Neuronal stem cell (in vitro differentiated cells): Measurements from ENCODE around the gene ALKBH3.

ENCODE experiments used
- DNase-seq: peaks from one replicate; pipeline ENCODE4 v3.0.0-alpha.2; 2013; ENCODE audit warnings: low spot score
- H2AFZ ChIP-seq: one replicate; pipeline ENCODE4 v1.6.1; 2013; ENCODE audit warnings: mild to moderate bottlenecking, low read length, inconsistent platforms
- H2AK5ac ChIP-seq: 2 replicates; pipeline ENCODE4 v1.6.1; 2013; ENCODE audit warnings: low read depth, mild to moderate bottlenecking, inconsistent platforms, low read length, moderate library complexity, mixed read lengths
- H2BK120ac ChIP-seq: 2 replicates; pipeline ENCODE4 v1.6.1; 2013; ENCODE audit warnings: low read depth, mild to moderate bottlenecking, inconsistent platforms, low read length, moderate library complexity, mixed read lengths
- H2BK12ac ChIP-seq: one replicate; pipeline ENCODE4 v1.6.1; 2013; ENCODE audit warnings: low read length, inconsistent platforms
- H2BK15ac ChIP-seq: 2 replicates; pipeline ENCODE4 v1.6.1; 2013; ENCODE audit warnings: mild to moderate bottlenecking, low read length, inconsistent platforms, mixed read lengths
- H2BK5ac ChIP-seq: one replicate; pipeline ENCODE4 v1.6.1; 2013; ENCODE audit warnings: inconsistent platforms, mild to moderate bottlenecking, low read length, moderate library complexity
- H3K14ac ChIP-seq: one replicate; pipeline ENCODE4 v1.6.1; 2013; ENCODE audit warnings: low read length, inconsistent platforms
- H3K18ac ChIP-seq: 2 replicates; pipeline ENCODE4 v1.6.1; 2013; ENCODE audit warnings: low read length, inconsistent platforms
- H3K23ac ChIP-seq: 2 replicates; pipeline ENCODE4 v1.6.1; 2013; ENCODE audit warnings: low read depth, mild to moderate bottlenecking, mixed read lengths, low read length, inconsistent platforms; ENCODE audit not compliant: poor library complexity
- H3K27ac ChIP-seq: replicated peaks from 3 replicates; pipeline ENCODE4 v1.5.1; 2013; ENCODE audit warnings: low read length, inconsistent platforms
- H3K27me3 ChIP-seq, 3 experiments: 2 replicates each; pipeline ENCODE4 v1.6.1; 2013; ENCODE audit warnings: low read length in 3 of 3, mild to moderate bottlenecking in 2 of 3, inconsistent platforms in 1 of 3, low read depth in 1 of 3, mixed read lengths in 1 of 3, moderate library complexity in 1 of 3; ENCODE audit not compliant: control insufficient read depth in 3 of 3, insufficient read depth in 3 of 3
- H3K36me3 ChIP-seq, 2 donors: replicated peaks in 1 of 2; 2 replicates each; pipeline ENCODE4 v1.6.1; 2013; ENCODE audit warnings: low read length in 2 of 2; ENCODE audit not compliant: control insufficient read depth in 2 of 2, insufficient read depth in 2 of 2
- H3K4ac ChIP-seq: 2 replicates; pipeline ENCODE4 v1.6.1; 2013; ENCODE audit warnings: inconsistent platforms, mild to moderate bottlenecking, low read length, moderate library complexity
- H3K4me1 ChIP-seq, 2 donors: 1 replicate in 1 of 2; 2 replicates in 1 of 2; pipeline ENCODE4 v1.6.1; 2013; ENCODE audit warnings: low read length in 2 of 2, low read depth in 1 of 2; ENCODE audit not compliant: control insufficient read depth in 2 of 2, insufficient read depth in 1 of 2
- H3K4me2 ChIP-seq: one replicate; pipeline ENCODE4 v1.6.1; 2013; ENCODE audit warnings: mild to moderate bottlenecking, low read length, inconsistent platforms; ENCODE audit not compliant: insufficient read depth, poor library complexity, severe bottlenecking
- H3K4me3 ChIP-seq, 2 donors: 2 replicates each; pipeline ENCODE4 v1.5.1; 2013; ENCODE audit warnings: low read length in 2 of 2, mild to moderate bottlenecking in 2 of 2, inconsistent platforms in 1 of 2, moderate library complexity in 1 of 2
- H3K79me1 ChIP-seq: one replicate; pipeline ENCODE4 v1.6.1; 2013; ENCODE audit warnings: low read depth, mild to moderate bottlenecking, inconsistent platforms, low read length, moderate library complexity
- H3K9ac ChIP-seq: one replicate; pipeline ENCODE4 v1.6.1; 2013; ENCODE audit warnings: mild to moderate bottlenecking, low read depth, low read length, inconsistent platforms; ENCODE audit not compliant: poor library complexity
- H3K9me3 ChIP-seq, 2 donors: replicated peaks in 1 of 2; 2 replicates each; pipeline versions ENCODE3 to v1.6.1; 2013; ENCODE audit warnings: low read length in 2 of 2, mild to moderate bottlenecking in 2 of 2, inconsistent platforms in 1 of 2, low read depth in 1 of 2, mixed read lengths in 1 of 2, moderate library complexity in 1 of 2; ENCODE audit not compliant: control insufficient read depth in 2 of 2, insufficient read depth in 1 of 2
- H4K8ac ChIP-seq: one replicate; pipeline ENCODE4 v1.6.1; 2013; ENCODE audit warnings: low read depth, mild to moderate bottlenecking, inconsistent platforms, low read length, moderate library complexity
- H4K91ac ChIP-seq: one replicate; pipeline ENCODE4 v1.6.1; 2013; ENCODE audit warnings: low read length, low read depth, mild to moderate bottlenecking, inconsistent platforms; ENCODE audit not compliant: poor library complexity
- WGBS, 2 donors: extraction: QIAGEN DNeasy Blood & Tissue Kit; methylation state at CpG; one replicate each; pipeline ENCODE4 v1.1.7; 2013; ENCODE audit warnings: missing lambda C conversion rate in 2 of 2, mixed read lengths in 1 of 2; ENCODE audit not compliant: insufficient read length in 2 of 2, insufficient replicate concordance in 1 of 2; ENCODE audit errors: extremely low coverage in 2 of 2; 5-methylcytosine and 5-hydroxymethylcytosine counted together

The ALKBH3 gene

DNA sequence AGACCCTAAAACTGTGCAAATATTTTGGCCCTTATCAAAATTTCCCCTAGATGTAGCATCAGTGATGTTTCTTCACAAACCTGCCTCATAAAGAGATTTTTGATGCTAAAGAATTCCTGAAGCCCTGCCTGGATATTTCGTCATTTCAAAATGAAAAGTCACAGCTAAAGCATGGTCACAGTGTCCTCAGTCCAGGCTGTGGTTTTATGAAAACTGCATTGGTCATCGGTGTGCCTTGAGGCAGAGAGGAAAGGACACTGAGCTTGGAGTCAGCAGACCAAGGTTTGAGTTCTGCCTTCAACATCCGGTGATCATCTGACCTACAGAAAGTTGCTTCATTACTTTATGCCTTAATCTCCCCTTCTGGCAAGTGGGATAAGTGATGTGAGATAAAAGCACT, 34.8 kb upstream of the ALKBH3 start:
- no peak overlapping the region for H4K8ac ChIP-seq
- H3K4me1 ChIP-seq, result no peaks in the 10 kb centered on the region
- no CpG with 5 or more reads among the region's 3 CpGs for WGBS, 2 donors
- H3K23ac ChIP-seq, result no peak overlapping the region
- no peak overlapping the region for H2AFZ ChIP-seq
- no peak overlapping the region for H2BK12ac ChIP-seq
- no peak overlapping the region for H3K4ac ChIP-seq
- no peak overlapping the region for H3K18ac ChIP-seq
- H3K14ac ChIP-seq, result no peak overlapping the region
- H3K4me3 ChIP-seq, result no peak overlapping the region
- H3K9me3 ChIP-seq, result no peaks in the 10 kb centered on the region
- no peak overlapping the region for H3K9ac ChIP-seq
- H2AK5ac ChIP-seq, result no peak overlapping the region
- no peak overlapping the region for H4K91ac ChIP-seq
- H2BK120ac ChIP-seq, result no peak overlapping the region
- H2BK15ac ChIP-seq, result no peak overlapping the region
- no peaks in the 10 kb centered on the region for H3K27me3 ChIP-seq
- DNase-seq, result no peak
- no peak overlapping the region for H3K4me2 ChIP-seq
- H3K79me1 ChIP-seq, result no peaks in the 10 kb centered on the region
- H3K36me3 ChIP-seq, result peaks cover 4 to 20% of the 10 kb centered on the region in 2 donors
- no peak overlapping the region for H2BK5ac ChIP-seq
- no peak overlapping the region for H3K27ac ChIP-seq

DNA sequence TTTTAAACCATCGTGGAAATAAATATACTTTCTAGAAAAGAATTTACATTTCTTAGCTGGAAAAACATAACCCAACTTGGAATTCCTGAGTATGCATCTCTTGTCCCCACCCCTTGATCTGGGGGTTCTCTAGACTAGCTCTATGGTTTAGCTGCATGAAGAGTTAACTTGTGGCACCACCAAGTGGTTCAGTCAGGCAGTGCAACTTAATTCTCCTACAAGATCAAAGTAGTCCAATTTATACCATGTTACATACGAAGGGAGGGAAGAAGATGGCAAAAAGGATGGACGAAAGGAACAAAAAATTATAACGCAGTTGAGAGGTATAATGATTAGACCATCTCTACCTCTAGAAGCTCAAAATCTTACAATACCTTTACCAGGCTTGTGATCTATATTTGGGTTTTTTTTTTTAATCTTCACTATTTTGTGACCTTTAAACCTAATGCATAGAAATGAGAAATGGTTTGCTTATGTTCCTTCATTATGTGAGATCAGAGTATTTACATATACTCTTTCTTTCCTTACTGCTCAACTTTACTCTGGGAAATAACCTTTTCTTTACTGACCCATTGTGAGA, 28.5 kb upstream of the ALKBH3 start:
- Histone ChIP-seq H3K4me3 (no peak overlapping the region), H3K14ac (no peak overlapping the region), H3K9me3 (no peaks in the 10 kb centered on the region), H4K8ac (no peak overlapping the region), H3K18ac (no peak overlapping the region), H4K91ac (no peak overlapping the region), H3K4ac (no peak overlapping the region), H3K23ac (no peak overlapping the region), H3K79me1 (no peaks in the 10 kb centered on the region), H3K36me3 (peaks cover 3 to 31% of the 10 kb centered on the region in 2 donors), H2AK5ac (no peak overlapping the region), H3K27me3 (no peaks in the 10 kb centered on the region), H2BK120ac (no peak overlapping the region), H2BK12ac (no peak overlapping the region), H2BK15ac (no peak overlapping the region), H2BK5ac (no peak overlapping the region), H3K27ac (no peak overlapping the region), H3K9ac (no peak overlapping the region), H2AFZ (no peak overlapping the region), H3K4me2 (no peak overlapping the region), H3K4me1 (no peaks in the 10 kb centered on the region)
- peak; percentile 61 for DNase-seq
- no CpG with 5 or more reads among the region's 4 CpGs for WGBS, 2 donors

DNA sequence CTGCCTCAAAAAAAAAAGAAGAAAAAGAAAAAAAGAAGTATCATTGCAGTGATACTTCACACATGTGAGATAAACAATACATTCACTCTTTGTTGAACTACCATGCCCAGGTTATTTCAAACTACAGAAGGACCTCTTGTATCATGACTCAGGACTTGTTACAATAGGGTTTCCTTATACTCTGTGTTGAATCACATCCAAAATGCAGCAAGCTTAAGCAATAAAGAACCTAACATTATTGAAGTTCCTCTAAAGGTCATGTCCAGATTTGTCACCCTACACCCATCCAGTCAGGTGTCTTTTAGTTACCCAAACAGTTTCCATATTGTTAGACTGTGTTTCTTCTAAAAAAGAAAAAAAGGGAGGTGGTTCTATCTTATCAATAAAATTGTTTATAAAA, 26.9 kb upstream of the ALKBH3 start:
- H4K91ac ChIP-seq, result no peak overlapping the region
- H3K9me3 ChIP-seq, result no peaks in the 10 kb centered on the region
- H3K4me1 ChIP-seq, result no peaks in the 10 kb centered on the region
- no peak overlapping the region for H2AK5ac ChIP-seq
- H3K27me3 ChIP-seq, result no peaks in the 10 kb centered on the region
- DNase-seq, result no peak
- no peak overlapping the region for H3K4ac ChIP-seq
- H4K8ac ChIP-seq, result no peak overlapping the region
- no peak overlapping the region for H3K9ac ChIP-seq
- no peaks in the 10 kb centered on the region for H3K79me1 ChIP-seq
- no peak overlapping the region for H3K14ac ChIP-seq
- H2BK12ac ChIP-seq, result no peak overlapping the region
- H3K36me3 ChIP-seq, result peaks cover 3 to 34% of the 10 kb centered on the region in 2 donors
- no peak overlapping the region for H2BK15ac ChIP-seq
- no peak overlapping the region for H3K4me2 ChIP-seq
- H2BK120ac ChIP-seq, result no peak overlapping the region
- no peak overlapping the region for H3K23ac ChIP-seq
- H2BK5ac ChIP-seq, result no peak overlapping the region
- H3K4me3 ChIP-seq, result no peak overlapping the region
- no peak overlapping the region for H3K18ac ChIP-seq
- H3K27ac ChIP-seq, result no peak overlapping the region
- H2AFZ ChIP-seq, result no peak overlapping the region

DNA sequence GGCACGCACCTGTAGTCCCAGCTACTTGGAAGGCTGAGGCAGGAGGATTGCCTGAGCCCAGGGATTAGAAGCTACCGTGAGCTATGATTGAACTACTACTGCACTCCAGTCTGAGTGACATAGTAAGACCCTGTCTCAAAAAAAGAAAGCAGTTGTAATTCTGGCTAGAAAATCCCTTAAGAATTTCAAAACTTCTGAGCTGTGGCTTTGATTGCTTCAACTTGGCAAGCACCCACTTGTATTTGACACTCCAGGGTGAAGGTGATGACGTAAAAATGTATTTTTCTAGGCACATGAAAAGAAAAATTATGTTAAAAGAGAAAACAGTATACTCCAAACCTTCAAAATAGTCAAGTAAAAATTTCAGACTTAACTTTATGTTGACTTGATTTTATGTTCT, 23.6 kb upstream of the ALKBH3 start:
- no peak overlapping the region for H3K27ac ChIP-seq
- no peak overlapping the region for H3K18ac ChIP-seq
- no peak overlapping the region for H3K4me3 ChIP-seq
- peaks cover 2 to 34% of the 10 kb centered on the region in 2 donors for H3K36me3 ChIP-seq
- H3K14ac ChIP-seq, result no peak overlapping the region
- no peak overlapping the region for H2BK5ac ChIP-seq
- no peak overlapping the region for H2BK120ac ChIP-seq
- no peaks in the 10 kb centered on the region for H3K4me1 ChIP-seq
- no peak overlapping the region for H4K8ac ChIP-seq
- no peak overlapping the region for H3K9ac ChIP-seq
- H2BK15ac ChIP-seq, result no peak overlapping the region
- whole genome bisulfite sequencing, 2 donors, result no CpG with 5 or more reads among the region's 3 CpGs
- H2BK12ac ChIP-seq, result no peak overlapping the region
- H3K4me2 ChIP-seq, result no peak overlapping the region
- H4K91ac ChIP-seq, result no peak overlapping the region
- no peak overlapping the region for H2AFZ ChIP-seq
- H3K79me1 ChIP-seq, result no peaks in the 10 kb centered on the region
- no peak for DNase-seq
- no peak overlapping the region for H2AK5ac ChIP-seq
- H3K9me3 ChIP-seq, result peaks cover 0 to 5% of the 10 kb centered on the region in 2 donors
- no peaks in the 10 kb centered on the region for H3K27me3 ChIP-seq
- no peak overlapping the region for H3K4ac ChIP-seq
- no peak overlapping the region for H3K23ac ChIP-seq
